GM19240 (cell line): ENCODE data around the gene COA3.
A peak's percentile ranks its signal among the peaks of the same experiment; 100 is the strongest.
"Not testable (repeated sequence)": the region's sequence is repeated elsewhere in the genome, so short reads cannot be mapped to it uniquely, and the experiment has no call there.

ENCODE experiments used
- DNase-seq: peaks from one replicate; pipeline ENCODE4 v3.0.0; 2011; ENCODE audit warnings: low spot score; ENCODE audit not compliant: insufficient read length

Gene COA3

DNA sequence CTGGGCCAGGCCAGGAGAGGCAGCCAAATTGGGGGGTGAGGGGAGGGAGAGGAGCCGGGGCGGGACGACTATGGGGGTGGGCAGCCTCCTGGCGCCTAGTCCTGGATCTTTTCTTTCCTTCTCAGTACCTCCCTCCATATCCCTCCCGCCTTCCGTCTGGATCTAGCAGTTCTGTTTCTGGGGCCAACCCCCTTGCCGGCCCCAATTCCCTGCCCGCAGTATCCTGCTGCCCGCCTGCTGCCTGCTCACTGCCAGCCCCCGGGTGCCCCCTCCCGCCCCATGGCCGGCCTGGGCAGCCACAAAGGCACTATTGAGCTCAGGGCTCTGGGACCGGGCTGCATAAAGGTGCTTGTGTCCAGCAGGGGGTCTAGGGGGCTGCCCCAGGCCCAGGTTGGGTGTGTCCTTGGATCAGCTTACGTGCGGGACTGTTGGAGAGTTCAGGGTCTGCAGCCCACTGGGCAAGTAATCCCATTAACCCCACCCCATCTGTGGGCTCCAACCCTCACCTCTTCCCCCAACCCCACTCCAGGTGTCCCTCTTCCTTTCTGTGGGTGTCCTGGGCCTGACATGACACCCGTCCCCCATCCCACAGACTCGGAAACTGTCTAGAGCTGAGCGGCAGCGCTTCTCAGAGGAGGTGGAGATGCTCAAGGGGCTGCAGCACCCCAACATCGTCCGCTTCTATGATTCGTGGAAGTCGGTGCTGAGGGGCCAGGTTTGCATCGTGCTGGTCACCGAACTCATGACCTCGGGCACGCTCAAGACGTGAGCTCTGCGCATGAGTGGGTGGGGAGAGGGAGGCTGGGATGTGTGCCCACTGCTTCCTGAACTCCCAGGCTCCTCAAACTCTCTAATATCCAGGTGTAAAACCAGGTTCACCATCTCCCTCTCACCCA is 16.1 kb downstream of the COA3 start:
- DNase-seq = no peak

DNA sequence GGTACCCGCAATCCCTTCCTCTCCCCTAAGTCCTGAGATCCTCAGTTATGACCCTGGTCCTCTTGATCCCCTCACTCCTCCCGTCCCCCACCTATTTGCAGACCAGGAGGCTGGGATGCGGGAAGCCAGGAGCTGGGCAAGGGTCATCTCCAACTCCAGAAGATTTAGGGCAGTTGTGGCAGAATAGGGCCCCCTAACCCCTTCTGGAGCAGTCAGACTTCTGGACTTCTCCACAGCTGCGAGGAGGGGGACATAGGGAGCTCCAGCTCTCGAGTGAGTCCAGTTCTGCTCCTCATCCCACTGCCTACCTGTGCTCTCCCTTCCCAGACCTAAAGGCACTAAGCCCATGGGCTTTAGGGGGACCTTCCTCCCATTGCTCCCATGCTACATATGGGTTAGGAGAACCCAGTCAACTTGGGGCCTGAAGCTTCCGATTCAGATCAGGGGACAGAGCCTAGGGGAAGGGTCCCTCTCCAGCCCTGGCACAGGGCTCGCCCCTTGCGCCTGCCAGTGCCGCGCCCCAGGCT is 16.8 kb downstream of the COA3 start:
- DNase-seq = no peak

DNA sequence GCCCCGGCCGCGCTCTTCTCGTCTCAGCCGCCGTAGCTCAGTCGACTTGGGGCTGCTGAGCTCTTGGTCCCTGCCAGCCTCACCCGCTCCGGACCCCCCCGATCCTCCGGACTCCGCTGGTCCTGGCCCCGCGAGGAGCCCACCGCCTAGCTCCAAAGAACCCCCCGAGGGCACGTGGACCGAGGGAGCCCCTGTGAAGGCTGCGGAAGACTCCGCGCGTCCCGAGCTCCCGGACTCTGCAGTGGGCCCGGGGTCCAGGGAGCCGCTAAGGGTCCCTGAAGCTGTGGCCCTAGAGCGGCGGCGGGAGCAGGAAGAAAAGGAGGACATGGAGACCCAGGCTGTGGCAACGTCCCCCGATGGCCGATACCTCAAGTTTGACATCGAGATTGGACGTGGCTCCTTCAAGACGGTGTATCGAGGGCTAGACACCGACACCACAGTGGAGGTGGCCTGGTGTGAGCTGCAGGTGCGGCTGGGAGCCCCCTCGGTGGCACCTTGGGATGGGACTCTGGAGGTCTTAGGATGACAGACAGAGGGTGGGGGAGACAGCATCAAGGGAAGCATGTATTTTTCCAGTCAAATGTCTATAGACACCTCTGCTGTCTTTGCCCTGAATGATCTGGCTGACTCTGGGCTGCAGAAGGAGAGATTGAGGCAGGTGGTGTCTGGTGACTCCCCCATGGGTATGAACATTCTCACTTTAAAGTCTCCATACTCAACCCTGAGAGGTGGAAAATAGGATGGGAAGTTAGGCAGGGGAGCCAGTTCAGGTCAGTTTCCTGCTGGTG is 17.5 kb downstream of the COA3 start:
- no peak for DNase-seq

DNA sequence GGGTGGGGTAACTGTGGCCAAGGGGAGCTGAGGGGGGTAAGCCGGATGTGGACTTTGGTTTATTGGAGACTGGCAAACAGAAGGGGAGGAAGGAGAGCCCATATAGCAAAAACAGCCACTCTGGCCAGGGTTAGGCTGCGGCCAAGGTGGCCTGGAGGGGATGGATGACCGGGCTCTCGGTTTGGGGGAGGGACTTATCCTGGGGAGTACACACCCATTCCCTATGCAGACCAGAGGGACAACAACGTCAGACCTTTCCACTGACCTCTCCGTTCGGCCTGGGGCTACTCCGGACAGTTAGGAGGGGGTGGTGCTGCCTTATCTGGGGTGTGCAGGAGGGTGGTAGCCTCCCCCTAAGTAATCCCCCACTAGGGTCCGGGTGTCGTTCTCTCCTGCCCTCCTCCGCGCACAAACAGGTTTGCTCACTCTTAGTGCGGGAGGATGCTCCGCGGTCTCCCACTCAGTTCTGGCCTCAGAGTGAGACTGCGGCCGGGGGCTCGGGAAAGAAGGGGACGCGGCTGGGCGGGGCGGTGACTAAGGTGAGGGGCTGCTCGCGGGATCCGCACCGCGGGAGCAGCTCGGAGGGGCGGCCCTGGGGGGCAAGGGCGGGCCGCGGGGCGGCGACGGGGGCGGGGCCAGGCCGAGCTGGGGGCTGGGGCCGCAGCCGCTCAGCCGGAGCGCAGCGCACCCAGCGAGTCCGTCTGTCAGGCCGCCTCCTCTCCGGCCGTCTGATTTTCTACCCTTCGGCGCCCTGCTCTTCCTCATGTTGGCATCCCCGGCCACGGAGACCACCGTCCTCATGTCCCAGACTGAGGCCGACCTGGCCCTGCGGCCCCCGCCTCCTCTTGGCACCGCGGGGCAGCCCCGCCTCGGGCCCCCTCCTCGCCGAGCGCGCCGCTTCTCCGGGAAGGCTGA is 18.3 kb downstream of the COA3 start, which contains the start of gene WNK4:
TSS of gene WNK4 (plus strand) at position 675 of the 915 bp plus-strand sequence. CDS start at position 764, 89 bp downstream.
- DNase-seq = no peak

DNA sequence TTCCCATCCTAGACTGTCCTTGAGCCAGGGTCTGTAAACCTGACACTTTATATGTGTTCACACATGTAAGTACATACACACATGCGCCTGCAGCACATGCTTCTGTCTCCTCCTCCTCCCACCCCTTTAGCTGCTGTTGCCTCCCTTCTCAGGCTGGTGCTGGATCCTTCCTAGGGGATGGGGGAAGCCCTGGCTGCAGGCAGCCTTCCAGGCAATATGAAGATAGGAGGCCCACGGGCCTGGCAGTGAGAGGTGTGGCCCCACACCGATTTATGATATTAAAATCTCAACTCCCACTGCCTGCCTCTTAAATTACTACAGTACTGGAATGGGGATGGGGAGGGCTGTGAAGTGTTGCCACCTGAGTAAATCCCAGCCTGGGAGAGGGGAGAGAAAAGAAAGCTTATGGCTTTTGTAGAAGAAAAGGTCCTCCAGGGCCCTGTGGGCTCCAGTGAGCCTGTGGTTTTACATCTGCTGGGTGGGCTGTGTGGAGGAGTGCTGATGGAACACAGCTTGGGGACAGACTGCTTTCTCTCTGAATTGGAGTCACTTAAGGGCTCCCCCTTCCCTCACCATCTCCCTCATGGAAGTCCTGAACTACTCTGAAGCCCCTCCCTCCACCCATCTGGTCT is 19.1 kb downstream of the COA3 start:
- DNase-seq = no peak

DNA sequence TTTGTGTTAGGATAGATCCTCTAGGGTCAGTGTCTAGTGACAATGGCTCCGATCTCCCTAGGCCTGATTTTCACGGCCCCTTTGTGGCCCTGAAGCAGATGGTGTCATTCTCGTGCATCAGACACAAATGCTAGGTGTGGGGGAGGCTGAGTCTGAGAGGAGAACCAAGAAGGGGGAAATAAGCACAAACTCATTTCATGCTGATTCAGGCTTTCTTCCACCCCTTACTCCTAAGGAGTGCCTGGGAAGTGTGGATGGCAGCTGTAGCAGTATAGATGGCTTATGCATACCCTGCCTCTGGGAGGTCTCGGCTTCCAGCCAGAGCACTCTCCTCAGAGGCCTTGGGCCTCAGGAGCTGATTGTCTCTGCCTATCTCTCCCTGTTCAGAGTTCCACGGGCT is 19.9 kb downstream of the COA3 start:
- no peak for DNase-seq

DNA sequence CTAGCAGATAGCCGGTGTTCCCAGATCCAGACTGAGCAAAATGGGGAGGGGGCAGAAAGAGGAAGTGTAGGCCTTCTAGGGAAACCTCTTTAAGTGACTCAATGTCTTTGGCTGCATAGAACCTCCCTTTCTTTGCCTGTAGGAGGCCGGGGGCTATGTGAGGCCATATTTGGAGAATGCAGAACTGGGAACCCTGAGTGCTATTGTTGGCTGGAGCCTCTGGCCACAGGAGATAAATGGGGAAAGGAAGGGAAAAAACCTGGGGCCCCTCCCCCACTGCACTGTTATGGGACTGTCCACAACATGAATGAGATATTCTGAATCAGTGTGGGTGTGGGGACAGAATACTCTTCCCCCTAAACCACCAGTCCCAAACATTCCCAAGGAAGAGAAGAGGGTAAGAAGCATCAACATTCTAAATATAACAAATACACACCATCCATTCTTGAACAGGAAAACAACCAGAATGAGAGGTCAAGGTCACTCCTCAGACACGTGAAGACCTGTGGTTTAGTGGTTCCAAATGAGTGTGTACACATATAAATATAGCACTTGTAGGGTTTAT is 22.9 kb downstream of the COA3 start:
- DNase-seq = no peak

DNA sequence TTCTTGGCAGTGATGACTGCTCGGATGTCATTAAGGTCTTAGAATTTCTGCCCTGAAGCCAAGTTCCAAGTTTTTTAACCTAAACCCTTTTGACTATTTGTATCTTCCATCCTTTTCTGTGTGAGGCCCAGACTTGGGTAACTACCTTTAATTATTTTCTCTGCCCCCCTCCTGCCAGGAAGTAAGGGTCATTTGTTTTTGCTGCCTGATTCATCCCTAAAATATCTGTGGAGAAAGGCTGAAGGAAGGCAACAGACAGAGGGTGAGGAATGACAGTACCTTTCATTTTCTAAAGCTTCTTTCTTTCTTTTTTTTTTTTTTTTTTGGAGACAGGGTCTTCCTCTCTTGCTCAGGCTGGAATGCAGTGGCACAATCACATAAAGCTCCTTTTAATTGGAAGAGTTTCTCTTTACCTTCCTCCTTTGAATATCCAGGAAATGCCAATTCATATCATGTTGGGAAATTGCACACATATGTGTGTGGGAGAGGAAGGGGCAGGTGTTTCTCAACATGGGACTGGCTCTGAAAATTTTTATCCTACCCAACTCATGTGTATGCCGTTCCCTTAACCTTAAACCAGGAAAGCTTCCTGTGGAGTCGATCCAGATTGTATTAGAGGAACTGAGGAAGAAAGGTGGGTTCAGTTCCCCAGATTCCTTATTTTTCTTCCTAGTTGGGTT is 24.3 kb downstream of the COA3 start:
- no peak for DNase-seq

DNA sequence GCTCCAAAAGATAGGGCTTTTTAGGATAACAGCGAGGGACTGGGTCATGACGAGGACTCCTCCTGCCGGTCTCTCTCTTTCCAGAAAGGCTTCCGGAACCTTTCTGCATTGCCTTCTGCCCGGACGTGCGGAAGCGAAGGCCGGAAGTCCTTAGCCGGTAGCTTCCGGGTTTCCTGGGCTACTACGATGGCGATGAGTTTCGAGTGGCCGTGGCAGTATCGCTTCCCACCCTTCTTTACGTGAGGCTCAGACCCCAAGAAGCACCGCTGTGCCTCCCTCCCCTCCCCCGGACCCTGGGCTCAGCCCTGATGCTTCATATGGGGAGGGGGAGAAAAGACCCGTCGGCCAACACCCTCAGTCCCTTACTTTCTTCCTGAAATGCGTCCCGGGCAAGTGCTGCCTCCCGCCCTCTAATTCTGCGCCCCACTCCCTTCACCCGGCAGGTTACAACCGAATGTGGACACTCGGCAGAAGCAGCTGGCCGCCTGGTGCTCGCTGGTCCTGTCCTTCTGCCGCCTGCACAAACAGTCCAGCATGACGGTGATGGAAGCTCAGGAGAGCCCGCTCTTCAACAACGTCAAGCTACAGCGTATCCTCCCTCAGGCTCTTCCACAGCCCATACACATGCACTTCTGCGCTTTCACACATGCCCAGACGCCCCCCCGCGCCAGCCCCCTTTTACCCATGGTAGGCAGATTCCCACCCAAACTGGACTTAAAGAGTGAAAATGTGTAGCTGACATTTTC is 25.0 kb downstream of the COA3 start, which contains the start of gene VPS25:
TSS of gene VPS25 (plus strand) at position 160 of the 746 bp plus-strand sequence. CDS start at position 187, 27 bp downstream.
- DNase-seq = peak; percentile 90

DNA sequence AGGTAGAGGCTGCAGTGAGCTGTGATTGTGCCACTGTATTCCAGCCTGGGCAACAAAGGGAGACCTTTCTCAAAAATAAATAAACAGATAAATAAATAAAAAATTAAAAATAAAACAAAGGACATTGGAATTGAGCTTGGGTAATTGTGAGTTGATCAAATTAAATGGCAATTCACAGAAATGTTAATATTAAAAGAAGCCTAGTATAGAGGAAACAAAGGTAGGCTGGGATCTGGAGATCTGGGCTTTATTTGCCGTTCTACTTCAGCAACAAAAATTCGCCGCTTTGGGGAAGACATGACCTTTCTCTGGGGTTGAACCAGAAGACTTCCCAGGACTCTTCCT is 25.6 kb downstream of the COA3 start:
- no peak for DNase-seq

DNA sequence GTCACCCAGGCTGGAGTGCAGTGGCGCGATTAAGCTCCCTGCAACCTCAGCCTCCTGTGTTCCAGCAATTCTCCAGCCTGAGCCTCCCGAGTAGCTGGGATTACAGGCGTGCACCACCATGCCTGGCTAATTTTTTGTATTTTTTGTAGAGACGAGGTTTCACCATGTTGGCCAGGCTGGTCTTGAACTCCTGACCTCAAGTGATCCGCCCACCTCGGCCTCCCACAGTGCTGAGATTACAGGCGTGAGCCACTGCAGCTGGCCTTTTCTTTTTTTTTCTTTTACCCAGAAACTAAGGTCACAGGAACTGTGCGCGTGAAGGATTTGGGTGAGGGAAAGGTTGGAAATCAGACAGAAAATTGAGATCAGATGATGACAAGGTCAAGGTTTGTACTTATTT is 28.5 kb downstream of the COA3 start:
- DNase-seq = not testable (repeated sequence)

DNA sequence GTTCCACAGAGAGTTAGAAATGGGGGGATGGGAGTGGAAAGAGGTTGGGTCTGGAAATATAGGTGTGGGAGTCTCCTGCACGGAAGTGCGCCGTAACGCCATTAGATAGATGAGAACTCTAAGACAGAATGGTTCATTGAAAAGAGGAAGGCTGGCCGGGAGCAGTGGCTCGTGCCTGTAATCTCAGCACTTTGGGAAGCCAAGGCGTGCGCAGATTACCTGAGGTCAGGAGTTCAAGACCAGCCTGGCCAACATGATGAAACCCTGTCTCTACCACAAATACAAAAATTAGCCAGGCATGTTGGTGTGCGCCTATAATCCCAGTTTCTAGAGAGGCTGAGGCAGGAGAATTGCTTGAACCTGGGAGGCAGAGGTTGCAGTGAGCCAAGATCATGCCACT is 30.5 kb downstream of the COA3 start:
- not testable (repeated sequence) for DNase-seq

DNA sequence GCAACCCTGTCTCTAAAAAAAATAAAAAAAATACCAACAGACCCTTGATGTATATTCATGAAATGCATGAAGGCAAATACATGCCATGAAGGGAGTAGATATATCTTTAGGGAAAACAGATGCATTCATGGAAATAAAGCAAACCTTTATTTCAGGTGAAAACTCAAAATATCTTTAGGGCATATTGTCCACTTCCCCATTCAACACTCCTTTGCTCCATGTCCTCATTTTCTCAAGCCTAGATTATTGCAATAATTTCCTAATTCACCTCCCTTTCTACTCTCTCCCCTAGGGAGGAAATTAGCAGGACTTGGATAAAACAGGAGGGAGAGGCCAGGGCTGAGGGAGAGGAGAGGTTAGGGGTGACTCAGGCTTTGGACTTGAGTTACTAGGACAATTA is 31.0 kb downstream of the COA3 start:
- DNase-seq = no peak

DNA sequence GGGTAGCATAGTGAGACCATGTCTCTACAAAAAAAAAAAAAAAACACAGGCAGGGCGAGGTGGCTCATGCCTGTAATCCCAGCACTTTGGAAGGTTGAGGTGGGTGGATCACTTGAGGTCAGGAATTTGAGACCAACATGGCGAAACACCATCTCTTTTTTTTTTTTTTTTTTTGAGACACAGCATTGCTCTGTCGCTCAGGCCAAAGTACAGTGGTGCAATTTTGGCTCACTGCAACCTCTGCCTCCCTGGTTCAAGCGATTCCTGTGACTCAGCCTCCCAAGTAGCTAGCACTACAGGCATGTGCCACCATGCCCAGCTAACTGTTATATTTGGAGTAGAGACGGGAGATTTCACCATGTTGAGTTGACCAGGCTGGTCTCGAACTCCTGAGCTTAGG is 32.4 kb downstream of the COA3 start:
- no peak for DNase-seq

DNA sequence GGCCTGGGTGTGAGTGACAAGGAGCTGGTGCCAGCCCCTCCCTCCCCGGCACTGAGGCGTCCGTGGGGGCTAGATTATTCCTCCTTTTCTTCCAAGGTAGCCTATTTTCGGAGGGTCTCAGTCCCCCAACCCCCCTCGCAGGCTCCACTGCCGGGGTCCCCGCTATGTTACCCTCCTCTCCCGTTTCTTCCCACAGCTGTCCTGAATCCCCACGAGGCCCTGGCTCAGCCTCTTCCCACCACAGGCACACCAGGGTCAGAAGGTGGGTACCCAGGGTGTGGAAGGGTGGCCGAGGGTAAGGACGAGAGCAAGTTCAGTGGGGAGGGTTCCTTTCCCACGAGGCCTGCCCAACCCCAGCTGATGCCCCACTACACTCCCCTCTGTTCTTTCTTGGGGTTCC is 36.9 kb downstream of the COA3 start:
- no peak for DNase-seq

DNA sequence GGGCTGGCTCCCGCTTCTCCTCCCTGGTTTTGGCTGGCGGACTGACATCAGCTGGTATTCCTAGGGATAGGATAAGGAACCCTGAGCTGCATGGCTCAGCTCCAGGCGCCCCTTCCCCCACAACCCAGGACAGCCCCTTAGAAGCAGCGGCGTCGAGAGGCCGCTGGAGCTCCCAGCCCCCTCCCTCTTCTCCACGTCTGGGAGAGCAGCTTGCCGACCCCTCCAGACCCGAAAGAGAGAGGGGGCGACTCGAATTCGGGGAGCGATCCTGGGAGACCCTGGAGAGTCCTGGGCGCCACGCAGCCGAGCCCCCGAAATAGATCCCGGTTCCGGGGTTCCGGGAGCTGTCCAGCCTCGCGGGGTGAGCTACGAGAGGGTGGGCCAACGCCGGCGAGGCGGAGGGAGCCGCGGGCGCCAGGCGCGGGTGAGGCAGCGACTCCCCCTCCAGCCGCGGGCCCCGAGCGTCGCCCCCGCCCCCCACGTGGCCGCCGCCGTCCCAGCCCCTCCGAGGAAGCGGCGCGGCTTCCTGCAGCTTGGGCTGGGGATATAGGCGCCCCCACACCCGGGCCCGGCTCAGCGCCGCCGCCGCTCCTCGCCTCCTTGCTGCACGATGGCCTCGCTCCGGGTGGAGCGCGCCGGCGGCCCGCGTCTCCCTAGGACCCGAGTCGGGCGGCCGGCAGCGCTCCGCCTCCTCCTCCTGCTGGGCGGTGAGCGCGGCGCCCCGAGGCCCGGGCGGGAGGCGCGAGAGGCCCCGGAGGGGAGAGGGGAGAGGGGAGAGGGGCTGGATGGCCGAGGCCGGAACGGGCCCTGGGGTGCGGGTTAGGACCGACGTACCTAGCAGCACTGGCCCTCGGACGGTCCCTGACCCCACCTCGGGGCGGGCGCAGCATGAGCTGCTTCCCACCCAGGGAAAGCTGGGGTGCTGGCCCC is 37.6 kb downstream of the COA3 start, which contains the start of gene RAMP2:
TSS of gene RAMP2 (plus strand) at position 576 of the 930 bp plus-strand sequence. CDS start at position 611, 35 bp downstream.
- DNase-seq = no peak

DNA sequence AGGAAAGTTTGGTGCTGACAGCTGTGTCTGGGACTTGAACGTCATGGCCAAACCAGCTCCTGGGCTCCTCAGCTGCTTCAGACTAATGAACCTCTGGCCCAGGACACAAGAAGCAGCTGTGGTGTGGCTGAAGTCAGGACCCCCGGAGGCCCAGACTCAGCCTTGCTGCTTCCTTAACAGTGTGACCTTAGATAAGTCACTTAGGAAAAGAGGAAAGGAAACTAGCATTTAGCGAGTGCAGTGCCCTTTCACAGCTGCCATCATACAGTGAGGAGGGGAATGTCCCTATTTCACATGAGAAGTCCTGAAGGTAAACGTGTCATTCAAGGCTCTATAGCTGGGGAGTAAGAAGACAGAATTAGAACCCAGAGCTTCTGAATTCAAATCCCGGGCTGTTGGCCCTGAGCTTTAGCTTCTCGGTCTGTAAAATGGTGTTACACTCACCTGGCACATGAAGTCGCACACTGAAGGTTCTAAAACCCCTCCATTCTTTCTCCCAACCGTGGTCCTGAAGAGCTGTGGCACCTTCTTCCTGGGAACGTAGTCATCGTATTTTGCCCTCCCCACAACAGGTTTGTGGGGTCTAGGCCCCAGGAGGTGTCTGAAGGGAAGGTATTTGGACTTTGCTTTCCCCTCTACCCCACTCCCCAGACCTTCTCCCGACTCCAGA is 38.4 kb downstream of the COA3 start:
- no peak for DNase-seq
